Activated naive CD8-positive, alpha-beta T cell treated with anti-CD3 and anti-CD28 coated beads, Interleukin-2, amount 50 U/mL, for 24 hours (primary cell): ENCODE results near the gene FGF19.

Experiments used
- ATAC-seq: fragments of 150-1000 bp; cut with Tn5 transposase; one replicate; pipeline ENCODE4 v1.10.0; 2021
- DNase-seq: peaks from one replicate; pipeline ENCODE4 v3.0.0; 2021
- H3K27ac Mint-ChIP-seq: one replicate; pipeline ENCODE4 v1.8.0; 2021; ENCODE audit warnings: mild to moderate bottlenecking, mixed read lengths
- H3K27me3 Mint-ChIP-seq: one replicate; pipeline ENCODE4 v1.8.0; 2021; ENCODE audit warnings: mixed read lengths
- H3K36me3 Mint-ChIP-seq: one replicate; pipeline ENCODE4 v1.8.0; 2021; ENCODE audit warnings: low read depth, mixed read lengths
- H3K4me1 Mint-ChIP-seq: one replicate; pipeline ENCODE4 v1.8.0; 2021; ENCODE audit warnings: mixed read lengths
- H3K4me3 Mint-ChIP-seq: one replicate; pipeline ENCODE4 v1.8.0; 2021; ENCODE audit warnings: mild to moderate bottlenecking, moderate library complexity, mixed read lengths
- H3K9me3 Mint-ChIP-seq: one replicate; pipeline ENCODE4 v1.8.0; 2021; ENCODE audit warnings: mixed read lengths

The FGF19 gene

GRCh38 chr11:69674886-69675714, 28.7 kb downstream of the FGF19 start, which contains the start of gene LTO1:
Gene LTO1 (minus strand): TSS chr11:69675353. CDS start chr11:69675239, 114 bp downstream.
- H3K4me1 Mint-ChIP-seq = peaks cover 33% of the 10 kb centered on the region

GRCh38 chr11:69674267-69674885, 29.4 kb downstream of the FGF19 start:
- peak overlapping the region; percentile 92 for H3K27ac Mint-ChIP-seq
- peaks cover 23% of the 10 kb centered on the region for H3K36me3 Mint-ChIP-seq
- ATAC-seq (peak; percentile 21), DNase-seq (peak; percentile 18)
- H3K27me3 Mint-ChIP-seq = peaks cover 4% of the 10 kb centered on the region
- H3K9me3 Mint-ChIP-seq = no peaks in the 10 kb centered on the region
- peak overlapping the region; percentile 90 for H3K4me3 Mint-ChIP-seq
- H3K4me1 Mint-ChIP-seq = peaks cover 36% of the 10 kb centered on the region

More at GRCh38 chr11:69674886-69675714, 28.7 kb downstream of the FGF19 start, which contains the start of gene LTO1:
- peaks cover 4% of the 10 kb centered on the region for H3K27me3 Mint-ChIP-seq
- H3K9me3 Mint-ChIP-seq = no peaks in the 10 kb centered on the region
- DNase-seq = peak; percentile 98
- H3K4me3 Mint-ChIP-seq = peak within 1 kb of the TSS; percentile 90
- H3K36me3 Mint-ChIP-seq = peaks cover 17% of the 10 kb centered on the region
- H3K27ac Mint-ChIP-seq = peak within 1 kb of the TSS; percentile 92
- ATAC-seq = peak; percentile 89

GRCh38 chr11:69671734-69672465, 31.9 kb downstream of the FGF19 start:
- H3K27ac Mint-ChIP-seq = no peak overlapping the region
- peaks cover 41% of the 10 kb centered on the region for H3K4me1 Mint-ChIP-seq

GRCh38 chr11:69670158-69670845, 33.5 kb downstream of the FGF19 start:
- DNase-seq (peak; percentile 63), ATAC-seq (no peak)
- no peak overlapping the region for H3K27ac Mint-ChIP-seq
- peaks cover 38% of the 10 kb centered on the region for H3K4me1 Mint-ChIP-seq
- H3K36me3 Mint-ChIP-seq = peaks cover 31% of the 10 kb centered on the region
- no peak overlapping the region for H3K4me3 Mint-ChIP-seq
- no peaks in the 10 kb centered on the region for H3K9me3 Mint-ChIP-seq
- H3K27me3 Mint-ChIP-seq = no peaks in the 10 kb centered on the region

More at GRCh38 chr11:69671734-69672465, 31.9 kb downstream of the FGF19 start:
- no peaks in the 10 kb centered on the region for H3K27me3 Mint-ChIP-seq
- H3K36me3 Mint-ChIP-seq = peaks cover 31% of the 10 kb centered on the region
- no peaks in the 10 kb centered on the region for H3K9me3 Mint-ChIP-seq
- ATAC-seq (no peak), DNase-seq (no peak)
- no peak overlapping the region for H3K4me3 Mint-ChIP-seq

GRCh38 chr11:69669486-69669885, 34.3 kb downstream of the FGF19 start:
- H3K36me3 Mint-ChIP-seq = peaks cover 31% of the 10 kb centered on the region
- DNase-seq = no peak

GRCh38 chr11:69667619-69668604, 35.9 kb downstream of the FGF19 start:
- no peaks in the 10 kb centered on the region for H3K27me3 Mint-ChIP-seq
- ATAC-seq (no peak), DNase-seq (no peak)
- H3K4me1 Mint-ChIP-seq = peaks cover 23% of the 10 kb centered on the region
- no peaks in the 10 kb centered on the region for H3K9me3 Mint-ChIP-seq
- H3K36me3 Mint-ChIP-seq = peaks cover 28% of the 10 kb centered on the region
- H3K27ac Mint-ChIP-seq = no peak overlapping the region
- H3K4me3 Mint-ChIP-seq = no peak overlapping the region

More at GRCh38 chr11:69669486-69669885, 34.3 kb downstream of the FGF19 start:
- H3K27me3 Mint-ChIP-seq = no peaks in the 10 kb centered on the region
- peaks cover 36% of the 10 kb centered on the region for H3K4me1 Mint-ChIP-seq
- H3K9me3 Mint-ChIP-seq = no peaks in the 10 kb centered on the region
- H3K4me3 Mint-ChIP-seq = no peak overlapping the region
- ATAC-seq = no peak
- H3K27ac Mint-ChIP-seq = no peak overlapping the region

- Mint-ChIP-seq H3K4me1 (peaks cover 16% of the 10 kb centered on the region), H3K4me3 (no peak overlapping the region), H3K9me3 (no peaks in the 10 kb centered on the region), H3K27me3 (no peaks in the 10 kb centered on the region), H3K36me3 (peaks cover 22% of the 10 kb centered on the region), H3K27ac (no peak overlapping the region)
- no peak for ATAC-seq
- no peak for DNase-seq
These were observed 36.9 kb downstream of the FGF19 start for GRCh38 chr11:69666752-69667536.

- H3K36me3 Mint-ChIP-seq = peaks cover 18% of the 10 kb centered on the region
These were observed 37.6 kb downstream of the FGF19 start for GRCh38 chr11:69666261-69666660.

GRCh38 chr11:69665669-69666068, 38.2 kb downstream of the FGF19 start:
- ATAC-seq = no peak
- Mint-ChIP-seq H3K4me3 (no peak overlapping the region), H3K27me3 (no peaks in the 10 kb centered on the region), H3K9me3 (no peaks in the 10 kb centered on the region), H3K36me3 (peaks cover 17% of the 10 kb centered on the region), H3K27ac (no peak overlapping the region), H3K4me1 (peaks cover 13% of the 10 kb centered on the region)
- DNase-seq = no peak

More at GRCh38 chr11:69666261-69666660, 37.6 kb downstream of the FGF19 start:
- no peaks in the 10 kb centered on the region for H3K9me3 Mint-ChIP-seq
- no peak for ATAC-seq
- peaks cover 13% of the 10 kb centered on the region for H3K4me1 Mint-ChIP-seq
- no peak overlapping the region for H3K4me3 Mint-ChIP-seq
- H3K27me3 Mint-ChIP-seq = no peaks in the 10 kb centered on the region
- H3K27ac Mint-ChIP-seq = no peak overlapping the region
- DNase-seq = no peak

- DNase-seq (no peak), ATAC-seq (no peak)
- Mint-ChIP-seq H3K27me3 (no peaks in the 10 kb centered on the region), H3K4me1 (peaks cover 6% of the 10 kb centered on the region), H3K4me3 (no peak overlapping the region), H3K36me3 (peaks cover 12% of the 10 kb centered on the region), H3K9me3 (no peaks in the 10 kb centered on the region), H3K27ac (peak overlapping the region; percentile 25)
These were observed 38.9 kb downstream of the FGF19 start for GRCh38 chr11:69664901-69665300.

- DNase-seq (no peak), ATAC-seq (no peak)
- H3K4me3 Mint-ChIP-seq = no peak overlapping the region
- H3K36me3 Mint-ChIP-seq = peaks cover 7% of the 10 kb centered on the region
- peaks cover 4% of the 10 kb centered on the region for H3K4me1 Mint-ChIP-seq
- no peaks in the 10 kb centered on the region for H3K9me3 Mint-ChIP-seq
- H3K27me3 Mint-ChIP-seq = no peaks in the 10 kb centered on the region
- no peak overlapping the region for H3K27ac Mint-ChIP-seq
These were observed 39.6 kb downstream of the FGF19 start for GRCh38 chr11:69664103-69664775.

- no peaks in the 10 kb centered on the region for H3K27me3 Mint-ChIP-seq
- peaks cover 4% of the 10 kb centered on the region for H3K36me3 Mint-ChIP-seq
- no peaks in the 10 kb centered on the region for H3K4me1 Mint-ChIP-seq
- ATAC-seq = no peak
- H3K4me3 Mint-ChIP-seq = no peak overlapping the region
- no peak for DNase-seq
- H3K9me3 Mint-ChIP-seq = no peaks in the 10 kb centered on the region
- no peak overlapping the region for H3K27ac Mint-ChIP-seq
These were observed 40.5 kb downstream of the FGF19 start for GRCh38 chr11:69663326-69663725.
